ENCODE data around the gene HMBS.

DNA sequence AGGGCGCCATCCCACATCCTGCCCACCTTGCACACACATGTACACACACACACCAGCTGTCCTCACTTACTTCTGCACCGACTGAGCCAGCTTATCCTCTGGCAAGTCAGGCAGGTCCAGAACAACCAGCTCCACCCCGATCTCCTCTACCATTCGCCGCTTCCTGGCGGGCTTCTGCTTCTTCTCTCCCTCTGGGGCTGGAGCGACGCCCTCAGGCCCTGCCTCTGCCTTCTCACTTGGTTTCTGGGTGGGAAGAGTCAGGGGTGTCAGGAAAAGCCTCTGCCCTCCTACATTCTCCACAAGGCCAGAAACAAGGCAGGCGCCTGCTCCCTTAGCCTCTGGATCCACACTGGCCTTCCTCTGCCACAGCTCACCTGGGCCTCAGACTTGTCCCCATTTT is 36.0 kb upstream of the HMBS start:
- TF ChIP-seq GABPA (IDR thresholded peaks at IDR 0.05; ENCODE audit: low read depth) (no peak), CTCF (IDR thresholded peaks at IDR 0.05; ENCODE audit: insufficient read depth, low read length) (no peak), POLR2AphosphoS5 (IDR thresholded peaks at IDR 0.05; ENCODE audit: low read depth) (no peak)
- TF ChIP-seq, protein P1, sequence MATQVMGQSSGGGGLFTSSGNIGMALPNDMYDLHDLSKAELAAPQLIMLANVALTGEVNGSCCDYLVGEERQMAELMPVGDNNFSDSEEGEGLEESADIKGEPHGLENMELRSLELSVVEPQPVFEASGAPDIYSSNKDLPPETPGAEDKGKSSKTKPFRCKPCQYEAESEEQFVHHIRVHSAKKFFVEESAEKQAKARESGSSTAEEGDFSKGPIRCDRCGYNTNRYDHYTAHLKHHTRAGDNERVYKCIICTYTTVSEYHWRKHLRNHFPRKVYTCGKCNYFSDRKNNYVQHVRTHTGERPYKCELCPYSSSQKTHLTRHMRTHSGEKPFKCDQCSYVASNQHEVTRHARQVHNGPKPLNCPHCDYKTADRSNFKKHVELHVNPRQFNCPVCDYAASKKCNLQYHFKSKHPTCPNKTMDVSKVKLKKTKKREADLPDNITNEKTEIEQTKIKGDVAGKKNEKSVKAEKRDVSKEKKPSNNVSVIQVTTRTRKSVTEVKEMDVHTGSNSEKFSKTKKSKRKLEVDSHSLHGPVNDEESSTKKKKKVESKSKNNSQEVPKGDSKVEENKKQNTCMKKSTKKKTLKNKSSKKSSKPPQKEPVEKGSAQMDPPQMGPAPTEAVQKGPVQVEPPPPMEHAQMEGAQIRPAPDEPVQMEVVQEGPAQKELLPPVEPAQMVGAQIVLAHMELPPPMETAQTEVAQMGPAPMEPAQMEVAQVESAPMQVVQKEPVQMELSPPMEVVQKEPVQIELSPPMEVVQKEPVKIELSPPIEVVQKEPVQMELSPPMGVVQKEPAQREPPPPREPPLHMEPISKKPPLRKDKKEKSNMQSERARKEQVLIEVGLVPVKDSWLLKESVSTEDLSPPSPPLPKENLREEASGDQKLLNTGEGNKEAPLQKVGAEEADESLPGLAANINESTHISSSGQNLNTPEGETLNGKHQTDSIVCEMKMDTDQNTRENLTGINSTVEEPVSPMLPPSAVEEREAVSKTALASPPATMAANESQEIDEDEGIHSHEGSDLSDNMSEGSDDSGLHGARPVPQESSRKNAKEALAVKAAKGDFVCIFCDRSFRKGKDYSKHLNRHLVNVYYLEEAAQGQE (IDR thresholded peaks at IDR 0.05; ENCODE audit: insufficient replicate concordance, low read depth) = no peak

Measured in HL-60 (cell line).